Measurements from ENCODE around the gene ADAT1.

DNA sequence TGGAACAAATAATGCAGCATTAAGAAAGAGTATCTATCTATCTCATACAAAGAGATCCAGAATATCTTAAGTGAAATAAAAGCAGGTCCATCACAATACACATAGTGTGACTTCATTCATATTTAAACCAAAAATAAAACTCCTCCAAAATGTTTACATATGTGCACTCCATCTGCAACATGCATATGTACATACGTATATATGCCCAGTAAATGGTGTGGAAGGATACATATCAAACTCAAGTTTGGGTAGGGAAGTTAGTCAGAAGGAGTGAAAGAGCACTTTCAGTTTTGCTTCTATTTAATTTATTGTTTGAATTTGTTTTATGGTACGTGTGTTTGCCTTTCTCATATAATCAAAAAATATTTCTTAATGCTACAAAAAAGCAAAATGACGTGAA lies 12.0 kb upstream of the ADAT1 start:
- TF ChIP-seq, protein P1, sequence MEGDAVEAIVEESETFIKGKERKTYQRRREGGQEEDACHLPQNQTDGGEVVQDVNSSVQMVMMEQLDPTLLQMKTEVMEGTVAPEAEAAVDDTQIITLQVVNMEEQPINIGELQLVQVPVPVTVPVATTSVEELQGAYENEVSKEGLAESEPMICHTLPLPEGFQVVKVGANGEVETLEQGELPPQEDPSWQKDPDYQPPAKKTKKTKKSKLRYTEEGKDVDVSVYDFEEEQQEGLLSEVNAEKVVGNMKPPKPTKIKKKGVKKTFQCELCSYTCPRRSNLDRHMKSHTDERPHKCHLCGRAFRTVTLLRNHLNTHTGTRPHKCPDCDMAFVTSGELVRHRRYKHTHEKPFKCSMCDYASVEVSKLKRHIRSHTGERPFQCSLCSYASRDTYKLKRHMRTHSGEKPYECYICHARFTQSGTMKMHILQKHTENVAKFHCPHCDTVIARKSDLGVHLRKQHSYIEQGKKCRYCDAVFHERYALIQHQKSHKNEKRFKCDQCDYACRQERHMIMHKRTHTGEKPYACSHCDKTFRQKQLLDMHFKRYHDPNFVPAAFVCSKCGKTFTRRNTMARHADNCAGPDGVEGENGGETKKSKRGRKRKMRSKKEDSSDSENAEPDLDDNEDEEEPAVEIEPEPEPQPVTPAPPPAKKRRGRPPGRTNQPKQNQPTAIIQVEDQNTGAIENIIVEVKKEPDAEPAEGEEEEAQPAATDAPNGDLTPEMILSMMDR (IDR thresholded peaks at IDR 0.05): no peak
- no peak for TF ChIP-seq EZH2 (IDR thresholded peaks at IDR 0.05; ENCODE audit: borderline replicate concordance, insufficient read depth, low read depth, low read length, poor library complexity, severe bottlenecking)

All from B cell (primary cell).